Fibroblast of villous mesenchyme (primary cell): Measurements from ENCODE around the gene ATXN8OS. TPM values are rescaled to one million over a fixed set of nuclear protein-coding genes. Genes with fewer than 3 reads are reported as not detected.
"Not testable (repeated sequence)": the region's sequence is repeated elsewhere in the genome, so short reads cannot be mapped to it uniquely, and the experiment has no call there.

Experiments
- DNase-seq: peaks from one replicate; pipeline ENCODE4 v3.0.0-alpha.2; 2010; ENCODE audit warnings: low read depth
- H3K4me3 ChIP-seq: 2 replicates; pipeline ENCODE4 v1.5.1; 2011; ENCODE audit warnings: low read depth, mild to moderate bottlenecking, low read length
- CTCF ChIP-seq: IDR thresholded peaks from 2 replicates; pipeline ENCODE4 v1.5.1; 2012; ENCODE audit warnings: low read depth, mild to moderate bottlenecking, low read length; ENCODE audit not compliant: insufficient read depth
- total RNA-seq: library from RNA; depleted of rRNA; stranded (reverse); fragments of >200 nt; gene quantifications from 2 replicates; pipeline ENCODE4 v1.2.3, GENCODE V29; 2012

ATXN8OS gene
- total RNA-seq, 1 donor = not detected

GRCh38 chr13:70104481-70104880 is 3.1 kb upstream of the ATXN8OS start:
- no peak overlapping the region for H3K4me3 ChIP-seq
- no peak for DNase-seq
- no peak for TF ChIP-seq CTCF

DNA sequence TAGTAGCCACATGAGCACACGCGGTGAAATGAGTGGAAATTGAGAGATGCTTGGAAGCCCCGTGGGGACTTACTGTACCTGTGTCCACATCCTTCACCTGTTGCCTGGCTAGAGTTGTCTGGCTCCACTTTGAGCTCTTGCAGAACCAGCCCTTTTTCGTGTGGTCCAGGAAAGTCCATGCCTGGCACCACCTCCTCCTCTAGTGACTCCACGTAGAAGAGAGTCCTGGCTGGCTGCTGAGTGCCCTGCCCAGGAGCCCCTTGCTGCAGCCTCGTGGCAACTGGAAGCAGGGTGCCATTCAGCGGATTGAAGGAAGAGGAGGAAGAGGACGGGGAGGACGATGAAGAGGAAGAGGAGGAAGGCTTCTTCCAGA is 515 bp upstream of the ATXN8OS start:
- no peak overlapping the region for H3K4me3 ChIP-seq
- TF ChIP-seq CTCF = no peak
- no peak for DNase-seq

- no peak for TF ChIP-seq CTCF
- no peak for DNase-seq
Observed at GRCh38 chr13:70108356-70109105, 905 bp downstream of the ATXN8OS start, which contains the start of gene KLHL1. KLHL1 (minus strand) TSS chr13:70108452; CDS start chr13:70107699, 753 bp downstream.

DNA sequence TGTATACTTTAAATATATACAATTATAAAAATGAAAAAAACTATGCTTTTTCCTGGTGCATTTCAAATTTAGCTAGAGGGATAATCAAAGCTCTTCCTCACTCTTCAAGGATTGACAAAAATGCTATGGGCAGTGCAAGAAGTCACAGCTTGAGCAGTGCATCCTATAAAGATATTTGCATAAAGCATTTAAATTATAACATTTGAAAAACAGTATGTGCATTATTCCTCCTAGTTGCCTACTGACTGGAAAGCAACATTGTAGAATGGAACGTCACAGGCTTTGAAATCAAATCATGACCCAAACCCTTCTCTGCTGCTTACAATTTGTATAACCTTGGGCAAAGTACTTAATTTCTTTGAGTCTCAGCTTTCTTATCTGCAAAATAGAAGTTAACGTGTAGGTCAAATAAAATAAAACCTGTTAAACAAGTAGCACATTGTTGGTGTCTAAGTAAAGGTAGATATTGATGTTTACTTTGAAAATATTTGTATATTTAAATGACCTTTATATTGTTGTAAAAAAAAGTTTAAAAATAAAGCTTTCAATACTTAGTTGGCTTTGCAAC is 9.8 kb downstream of the ATXN8OS start:
- no peak for TF ChIP-seq CTCF
- no peak for DNase-seq
- no peak overlapping the region for H3K4me3 ChIP-seq

More at GRCh38 chr13:70108356-70109105, 905 bp downstream of the ATXN8OS start, which contains the start of gene KLHL1:
- no peak within 1 kb of the TSS for H3K4me3 ChIP-seq

GRCh38 chr13:70125693-70126092 is 18.1 kb downstream of the ATXN8OS start:
- TF ChIP-seq CTCF = no peak
- no peak for DNase-seq
- no peak overlapping the region for H3K4me3 ChIP-seq

- no peak for DNase-seq
- no peak for TF ChIP-seq CTCF
- H3K4me3 ChIP-seq = no peak overlapping the region
Observed at GRCh38 chr13:70128098-70128497, 20.5 kb downstream of the ATXN8OS start.

- DNase-seq, H3K4me3 ChIP-seq: not testable (repeated sequence)
Observed at GRCh38 chr13:70142658-70143057, 35.0 kb downstream of the ATXN8OS start.
